HL-60 (cell line): ENCODE measurements around the gene CNIH3.

Experiments
- DNase-seq, 2 experiments: peaks; one replicate each; pipeline ENCODE4 v3.0.0-alpha.2; 2010 to 2020; ENCODE audit warnings: low read depth in 1 of 2, low spot score in 1 of 2
- H3K27ac ChIP-seq: fragments of 250-450 bp; sonication (Bioruptor Pico); replicated peaks from 2 replicates; pipeline ENCODE4 v1.5.1; 2020; ENCODE audit warnings: mild to moderate bottlenecking, moderate library complexity
- H3K27me3 ChIP-seq: fragments of 250-450 bp; sonication (Bioruptor Pico); 2 replicates; pipeline ENCODE4 v1.5.1; 2021; ENCODE audit warnings: mild to moderate bottlenecking, moderate library complexity; ENCODE audit not compliant: insufficient read depth, poor library complexity, severe bottlenecking
- H3K4me3 ChIP-seq: replicated peaks from 2 replicates; pipeline ENCODE4 v1.5.1; 2011; ENCODE audit warnings: mild to moderate bottlenecking, control low read depth, low read length; ENCODE audit not compliant: insufficient read depth
- CTCF ChIP-seq: IDR thresholded peaks from one replicate; pipeline ENCODE4 v1.5.1; 2011; ENCODE audit warnings: low read length, control low read depth, inconsistent platforms; ENCODE audit not compliant: insufficient read depth
- GABPA ChIP-seq: IDR thresholded peaks from 2 replicates; pipeline ENCODE4 v1.6.1; 2012; ENCODE audit warnings: low read depth
- POLR2AphosphoS5 ChIP-seq: IDR thresholded peaks from 2 replicates; pipeline ENCODE4 v1.6.1; 2012; ENCODE audit warnings: low read depth
- SPI1 ChIP-seq: IDR thresholded peaks from 2 replicates; pipeline ENCODE4 v1.6.1; 2012; ENCODE audit warnings: low read depth, mild to moderate bottlenecking, borderline replicate concordance
- TF ChIP-seq, protein P1 (sequence below): IDR thresholded peaks from 2 replicates; pipeline ENCODE4 v1.6.1; 2012; ENCODE audit warnings: low read depth; ENCODE audit not compliant: insufficient replicate concordance

Gene CNIH3

DNA sequence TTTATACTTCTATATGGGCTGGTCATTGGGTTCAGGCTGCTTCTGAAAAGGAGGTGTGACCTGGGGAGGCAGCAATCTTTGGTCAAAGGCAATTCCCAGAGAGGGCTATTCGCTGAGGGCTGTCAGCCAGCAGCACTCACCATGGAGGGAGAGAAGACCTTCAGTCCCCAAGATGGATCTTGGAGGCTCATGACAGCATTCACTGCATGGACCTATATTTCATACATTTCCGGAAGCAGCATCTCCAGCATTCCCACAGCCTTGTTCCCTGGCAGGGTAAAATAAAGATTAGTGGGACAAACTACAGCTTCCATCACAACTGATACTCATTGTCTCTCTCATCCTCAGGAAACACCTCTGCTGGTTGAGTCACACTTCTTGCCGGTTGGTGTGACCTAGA lies 146.6 kb downstream of the CNIH3 start:
- TF ChIP-seq, protein P1, sequence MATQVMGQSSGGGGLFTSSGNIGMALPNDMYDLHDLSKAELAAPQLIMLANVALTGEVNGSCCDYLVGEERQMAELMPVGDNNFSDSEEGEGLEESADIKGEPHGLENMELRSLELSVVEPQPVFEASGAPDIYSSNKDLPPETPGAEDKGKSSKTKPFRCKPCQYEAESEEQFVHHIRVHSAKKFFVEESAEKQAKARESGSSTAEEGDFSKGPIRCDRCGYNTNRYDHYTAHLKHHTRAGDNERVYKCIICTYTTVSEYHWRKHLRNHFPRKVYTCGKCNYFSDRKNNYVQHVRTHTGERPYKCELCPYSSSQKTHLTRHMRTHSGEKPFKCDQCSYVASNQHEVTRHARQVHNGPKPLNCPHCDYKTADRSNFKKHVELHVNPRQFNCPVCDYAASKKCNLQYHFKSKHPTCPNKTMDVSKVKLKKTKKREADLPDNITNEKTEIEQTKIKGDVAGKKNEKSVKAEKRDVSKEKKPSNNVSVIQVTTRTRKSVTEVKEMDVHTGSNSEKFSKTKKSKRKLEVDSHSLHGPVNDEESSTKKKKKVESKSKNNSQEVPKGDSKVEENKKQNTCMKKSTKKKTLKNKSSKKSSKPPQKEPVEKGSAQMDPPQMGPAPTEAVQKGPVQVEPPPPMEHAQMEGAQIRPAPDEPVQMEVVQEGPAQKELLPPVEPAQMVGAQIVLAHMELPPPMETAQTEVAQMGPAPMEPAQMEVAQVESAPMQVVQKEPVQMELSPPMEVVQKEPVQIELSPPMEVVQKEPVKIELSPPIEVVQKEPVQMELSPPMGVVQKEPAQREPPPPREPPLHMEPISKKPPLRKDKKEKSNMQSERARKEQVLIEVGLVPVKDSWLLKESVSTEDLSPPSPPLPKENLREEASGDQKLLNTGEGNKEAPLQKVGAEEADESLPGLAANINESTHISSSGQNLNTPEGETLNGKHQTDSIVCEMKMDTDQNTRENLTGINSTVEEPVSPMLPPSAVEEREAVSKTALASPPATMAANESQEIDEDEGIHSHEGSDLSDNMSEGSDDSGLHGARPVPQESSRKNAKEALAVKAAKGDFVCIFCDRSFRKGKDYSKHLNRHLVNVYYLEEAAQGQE: no peak
- no peak for TF ChIP-seq SPI1
- H3K27me3 ChIP-seq: no peaks in the 10 kb centered on the region
- no peak overlapping the region for H3K4me3 ChIP-seq
- H3K27ac ChIP-seq: no peak overlapping the region
- DNase-seq: no peak

GRCh38 chr1:224763126-224763775 lies 147.1 kb downstream of the CNIH3 start:
- Histone ChIP-seq H3K4me3 (no peak overlapping the region), H3K27me3 (no peaks in the 10 kb centered on the region), H3K27ac (no peak overlapping the region)
- TF ChIP-seq SPI1 (no peak), GABPA (no peak), CTCF (no peak), POLR2AphosphoS5 (no peak)
- TF ChIP-seq, protein P1: no peak
- DNase-seq: no peak

- TF ChIP-seq GABPA (no peak), POLR2AphosphoS5 (no peak), CTCF (no peak), SPI1 (no peak)
- TF ChIP-seq, protein P1: no peak
- Histone ChIP-seq H3K4me3 (no peak overlapping the region), H3K27ac (no peak overlapping the region), H3K27me3 (no peaks in the 10 kb centered on the region)
- no peak for DNase-seq
These were observed 150.1 kb downstream of the CNIH3 start for GRCh38 chr1:224766266-224766665.
